Measurements from ENCODE around the gene MEPCE. TPM values are rescaled to one million over a fixed set of nuclear protein-coding genes. Genes with fewer than 3 reads are reported as not detected.

The MEPCE gene
- total and polyA plus RNA-seq, 9 of the 15 experiments (the other 6 are each of a cell fraction or from before 2014, with no cell fraction given) = 10.9 to 76.3 (median 44.1) TPM

- TF ChIP-seq NR0B1 (IDR thresholded peaks at IDR 0.05; ENCODE audit: partially characterized antibody) (no peak), THAP7 (CRISPR knock-in tag; IDR thresholded peaks at IDR 0.05) (no peak), KLF13 (tag; IDR thresholded peaks at IDR 0.05; ENCODE audit: borderline replicate concordance, low read depth) (peak; percentile 68; the same call in 1 of the 2 replicates), RBFOX2 (IDR thresholded peaks at IDR 0.05; ENCODE audit: low read depth, low read length) (peak; percentile 63), CBFA2T2 (conservative IDR thresholded peaks at IDR 0.05) (no peak), ZNF174 (CRISPR knock-in tag; IDR thresholded peaks at IDR 0.05) (no peak), PCBP2 (IDR thresholded peaks at IDR 0.05; ENCODE audit: low read depth, low read length, poor library complexity, severe bottlenecking) (no peak), ZNF12 (CRISPR knock-in tag; IDR thresholded peaks at IDR 0.05) (0 out of 2 replicates have a peak, but pooled peaks have one; percentile 60), ZSCAN29 (IDR thresholded peaks at IDR 0.05) (no peak), CTCF (IDR thresholded peaks at IDR 0.05 in 2 of 3, conservative IDR thresholded peaks at IDR 0.05 in 1 of 3; ENCODE audit: insufficient read depth in 2 of 3, low read depth in 1 of 3, low read length in 3 of 3) (peak; percentile 49 to 64 (median 58)), SAP30 (IDR thresholded peaks at IDR 0.05; ENCODE audit: borderline replicate concordance, insufficient read depth, low read depth, low read length, poor library complexity, severe bottlenecking) (peak; percentile 76), HMGXB4 (CRISPR knock-in tag; IDR thresholded peaks at IDR 0.05) (peak; percentile 68; the same call in 1 of the 2 replicates)
These were observed 47.6 kb downstream of the MEPCE start (continued) for GRCh38 chr7:100476903-100477870.
